Measurements from ENCODE around the gene YAF2. TPM values are rescaled to one million over a fixed set of nuclear protein-coding genes. Genes with fewer than 3 reads are reported as not detected.

The YAF2 gene
- total and polyA plus RNA-seq, 2 donors (not counting 1 experiment from before 2014, with no cell fraction given), result 11.6 to 41.9 TPM

GRCh38 chr12:42118136-42118879 is 119.7 kb downstream of the YAF2 start:
- no peak overlapping the region for H3K27ac Mint-ChIP-seq
- no peak overlapping the region for H3K4me3 Mint-ChIP-seq
- POLR2A ChIA-PET, result no interaction called here
- no peaks in the 10 kb centered on the region for H4K20me1 ChIP-seq (ENCODE audit: control insufficient read depth, insufficient read depth, low read length, poor library complexity, severe bottlenecking)
- H3K27me3 ChIP-seq (replicated peaks in 1 of 4; ENCODE audit: control extremely low read depth in 1 of 4, control insufficient read depth in 3 of 4, insufficient read depth in 4 of 4, low read length in 3 of 4), result no peaks in the 10 kb centered on the region
- no peaks in the 10 kb centered on the region for H3K4me1 ChIP-seq (ENCODE audit: control insufficient read depth in 2 of 2, insufficient read depth in 2 of 2, low read length in 2 of 2)
- peaks cover 5 to 10% of the 10 kb centered on the region in 2 experiments for H3K36me3 ChIP-seq (replicated peaks in 1 of 2; ENCODE audit: control extremely low read depth in 1 of 2, control insufficient read depth in 1 of 2, extremely low read depth in 1 of 2, insufficient read depth in 2 of 2, low read length in 1 of 2)
- H3K9me3 ChIP-seq (ENCODE audit: control extremely low read depth in 1 of 3, control insufficient read depth in 2 of 3, insufficient read depth in 1 of 3, low read length in 2 of 3), result no peaks in the 10 kb centered on the region
- H3K79me2 ChIP-seq (ENCODE audit: control insufficient read depth, insufficient read depth, low read length), result peaks cover 32% of the 10 kb centered on the region
- TF ChIP-seq EZH2 (IDR thresholded peaks at IDR 0.05; ENCODE audit: borderline replicate concordance, insufficient read depth, low read depth, low read length, poor library complexity, severe bottlenecking) (no peak), CTCF (IDR thresholded peaks at IDR 0.05) (no peak)
- no peaks in the 10 kb centered on the region for H3K9me3 Mint-ChIP-seq (ENCODE audit: insufficient read depth)
- H3K27ac ChIP-seq (ENCODE audit: low read length in 2 of 2), result no peak overlapping the region
- H3K4me1 Mint-ChIP-seq, result peaks cover 4% of the 10 kb centered on the region
- intact Hi-C loops (cut with micrococcal nuclease), result no loop called here
- no peak overlapping the region for H3K4me3 ChIP-seq (ENCODE audit: control extremely low read depth in 1 of 5, extremely low read depth in 1 of 5, insufficient read depth in 1 of 5, low read depth in 2 of 5, low read length in 4 of 5)
- no peak overlapping the region for H3K4me2 ChIP-seq (replicated peaks; ENCODE audit: low read depth, low read length, poor library complexity, severe bottlenecking)
- DNase-seq, result no peak
- ATAC-seq (ENCODE audit: low read depth), result no peak
- no peaks in the 10 kb centered on the region for H3K27me3 Mint-ChIP-seq
- H3K9ac ChIP-seq (ENCODE audit: low read length), result no peak overlapping the region
- 100% methylated on average over 1 of the region's 5 CpGs for WGBS (ENCODE audit: insufficient coverage)
- no peak overlapping the region for H2AFZ ChIP-seq (ENCODE audit: insufficient read depth, low read depth, low read length, poor library complexity, severe bottlenecking)
- CTCF ChIA-PET, result no interaction called here

- no peaks in the 10 kb centered on the region for H3K79me2 ChIP-seq (ENCODE audit: control insufficient read depth, insufficient read depth, low read length)
- ATAC-seq (ENCODE audit: low read depth), result no peak
- intact Hi-C loops (cut with micrococcal nuclease), result loop anchor here (1.0 to 10.0 kb wide), 2 partner anchors 9 to 1164 kb away; no protein-coding TSS in a partner anchor
- Mint-ChIP-seq H3K9me3 (ENCODE audit: insufficient read depth) (no peaks in the 10 kb centered on the region), H3K4me1 (no peaks in the 10 kb centered on the region), H3K4me3 (no peak overlapping the region), H3K27me3 (no peaks in the 10 kb centered on the region), H3K27ac (no peak overlapping the region)
- ChIA-PET CTCF (interaction anchor here (0.7 kb wide), 1 partner anchor 276 kb away, joined by 3 read pairs; no protein-coding TSS in a partner anchor), POLR2A (no interaction called here)
- no peaks in the 10 kb centered on the region for H3K27me3 ChIP-seq (replicated peaks in 1 of 4; ENCODE audit: control extremely low read depth in 1 of 4, control insufficient read depth in 3 of 4, insufficient read depth in 4 of 4, low read length in 3 of 4)
- no peak overlapping the region for H3K27ac ChIP-seq (ENCODE audit: low read length in 2 of 2)
- no peak for TF ChIP-seq CTCF (IDR thresholded peaks at IDR 0.05)
- TF ChIP-seq EZH2 (IDR thresholded peaks at IDR 0.05; ENCODE audit: borderline replicate concordance, insufficient read depth, low read depth, low read length, poor library complexity, severe bottlenecking), result no peak
- H3K4me1 ChIP-seq (ENCODE audit: control insufficient read depth in 2 of 2, insufficient read depth in 2 of 2, low read length in 2 of 2), result peaks cover 0 to 6% of the 10 kb centered on the region in 2 donors
- no peaks in the 10 kb centered on the region for H4K20me1 ChIP-seq (ENCODE audit: control insufficient read depth, insufficient read depth, low read length, poor library complexity, severe bottlenecking)
- peaks cover 0 to 9% (median 0%) of the 10 kb centered on the region in 3 donors for H3K9me3 ChIP-seq (ENCODE audit: control extremely low read depth in 1 of 3, control insufficient read depth in 2 of 3, insufficient read depth in 1 of 3, low read length in 2 of 3)
- DNase-seq, result no peak
- no peak overlapping the region for H3K4me2 ChIP-seq (replicated peaks; ENCODE audit: low read depth, low read length, poor library complexity, severe bottlenecking)
- whole genome bisulfite sequencing (ENCODE audit: insufficient coverage), result 100% methylated on average over 2 of the region's 3 CpGs
- no peak overlapping the region for H3K4me3 ChIP-seq (ENCODE audit: control extremely low read depth in 1 of 5, extremely low read depth in 1 of 5, insufficient read depth in 1 of 5, low read depth in 2 of 5, low read length in 4 of 5)
- no peak overlapping the region for H2AFZ ChIP-seq (ENCODE audit: insufficient read depth, low read depth, low read length, poor library complexity, severe bottlenecking)
- no peak overlapping the region for H3K9ac ChIP-seq (ENCODE audit: low read length)
- H3K36me3 ChIP-seq (replicated peaks in 1 of 2; ENCODE audit: control extremely low read depth in 1 of 2, control insufficient read depth in 1 of 2, extremely low read depth in 1 of 2, insufficient read depth in 2 of 2, low read length in 1 of 2), result peaks cover 0 to 4% of the 10 kb centered on the region in 2 experiments
Measured at GRCh38 chr12:42109031-42109430, 129.0 kb downstream of the YAF2 start.
